IPS-11a (cell line): Measurements from ENCODE around the gene RAB31.
"Not testable (repeated sequence)": the region's sequence is repeated elsewhere in the genome, so short reads cannot be mapped to it uniquely, and the experiment has no call there.

Experiments
- H3K4me3 ChIP-seq: one replicate; pipeline ENCODE4 v1.5.1; 2013; ENCODE audit warnings: low read depth, low read length, control low read depth

Gene RAB31

DNA sequence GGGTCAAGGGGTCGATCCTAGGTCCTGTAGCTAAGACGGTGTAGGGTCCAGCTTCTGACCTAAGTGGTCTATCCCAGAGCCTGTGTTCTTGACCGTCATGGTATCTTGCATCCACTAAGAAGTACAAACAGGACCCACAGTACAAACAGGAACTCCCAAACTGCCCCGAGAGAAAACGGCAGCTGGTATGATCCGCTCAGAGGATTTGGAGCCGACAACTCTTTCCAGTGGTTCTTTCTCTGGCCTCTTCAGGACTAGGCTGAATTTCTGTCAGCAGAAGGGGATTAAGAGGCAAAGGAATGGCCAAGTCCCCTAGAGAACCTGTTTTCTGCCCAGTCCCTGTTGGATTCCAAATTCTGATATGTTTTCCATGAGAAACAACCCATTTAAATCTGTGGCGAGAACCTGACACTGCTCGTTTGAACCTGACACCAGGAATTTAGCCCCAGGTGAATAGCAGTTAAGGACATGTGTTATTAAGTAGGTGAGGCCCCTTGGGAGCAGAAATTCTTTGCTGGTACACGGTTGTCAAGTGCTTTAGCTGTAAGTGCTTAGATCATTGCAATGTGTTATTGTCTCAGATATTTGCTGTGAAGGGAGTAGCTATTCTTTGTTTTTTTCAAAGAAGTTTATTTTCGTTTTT, 127.1 kb downstream of the RAB31 start:
- H3K4me3 ChIP-seq, result no peak overlapping the region

DNA sequence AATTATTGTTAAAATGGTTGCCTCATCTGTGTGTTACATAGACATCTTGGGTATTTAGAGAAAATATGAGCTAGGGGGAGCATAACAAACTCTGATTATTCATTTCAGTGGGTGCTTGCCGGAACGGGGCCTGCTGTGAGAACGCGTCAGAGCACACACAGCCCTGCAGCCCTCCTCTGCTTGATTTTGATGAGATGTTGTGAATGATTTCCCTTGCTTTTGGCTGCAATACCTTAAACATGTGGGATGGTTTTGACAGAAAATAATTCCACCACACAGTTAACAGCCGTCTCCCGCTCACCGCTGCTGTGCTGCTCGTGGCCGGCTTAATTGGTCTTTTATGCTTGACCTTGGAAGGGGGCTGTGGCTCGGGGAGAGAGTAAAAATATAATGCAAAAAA, 127.7 kb downstream of the RAB31 start:
- no peak overlapping the region for H3K4me3 ChIP-seq

DNA sequence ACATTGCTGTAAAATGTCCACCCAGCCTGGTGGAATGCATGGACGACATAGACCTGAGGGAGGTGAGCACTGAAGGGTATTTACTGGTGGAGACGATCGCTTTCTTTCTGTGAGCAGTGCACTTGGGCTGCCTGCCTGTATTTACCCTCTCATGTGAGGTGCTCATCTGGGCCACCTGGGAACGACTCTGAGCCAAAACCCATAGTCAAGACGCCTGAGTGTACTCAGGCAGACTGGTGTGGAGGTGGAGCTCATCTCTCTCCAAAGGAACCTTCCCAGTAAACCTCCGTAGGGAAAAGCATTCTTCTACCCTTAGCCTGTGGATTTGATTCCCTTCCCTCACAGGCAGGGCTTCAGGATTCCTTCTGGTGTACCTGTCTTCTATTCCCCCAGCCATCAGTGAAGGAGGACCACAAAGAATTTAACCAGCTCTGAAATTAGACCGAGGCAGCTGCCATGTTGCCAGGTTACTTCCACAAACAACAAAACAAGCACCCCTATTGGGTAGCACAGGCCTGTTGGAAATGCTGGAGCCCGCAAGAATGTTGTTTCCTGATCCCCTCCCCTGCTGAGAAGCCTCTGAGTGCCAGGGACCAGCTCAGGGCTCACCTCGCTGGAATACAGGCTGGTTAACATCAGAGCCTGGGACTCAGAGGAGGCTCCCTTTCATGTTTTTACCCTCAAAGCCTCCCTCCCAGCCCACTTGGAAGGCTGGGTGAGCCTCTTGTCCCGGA, 130.2 kb downstream of the RAB31 start:
- no peak overlapping the region for H3K4me3 ChIP-seq

DNA sequence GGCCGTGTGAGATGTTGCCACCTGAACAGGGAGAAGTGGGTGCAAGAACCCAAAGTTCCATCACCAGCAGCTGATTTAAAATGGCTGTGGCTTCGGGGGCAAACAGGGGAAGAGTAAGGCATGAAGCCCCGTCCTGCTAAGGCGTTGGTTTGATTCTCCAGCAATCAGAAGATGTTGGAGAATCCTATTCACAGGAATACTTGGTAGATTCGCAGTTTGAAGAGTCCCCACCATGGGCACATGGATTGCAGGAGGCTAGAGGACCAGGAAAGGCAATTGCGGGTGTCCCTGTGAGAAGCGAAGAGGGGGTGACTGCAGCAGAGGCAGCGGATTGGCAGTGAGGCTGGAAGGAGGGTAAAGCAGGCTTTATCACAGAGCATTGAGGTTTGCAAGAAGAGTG, 131.1 kb downstream of the RAB31 start:
- no peak overlapping the region for H3K4me3 ChIP-seq

DNA sequence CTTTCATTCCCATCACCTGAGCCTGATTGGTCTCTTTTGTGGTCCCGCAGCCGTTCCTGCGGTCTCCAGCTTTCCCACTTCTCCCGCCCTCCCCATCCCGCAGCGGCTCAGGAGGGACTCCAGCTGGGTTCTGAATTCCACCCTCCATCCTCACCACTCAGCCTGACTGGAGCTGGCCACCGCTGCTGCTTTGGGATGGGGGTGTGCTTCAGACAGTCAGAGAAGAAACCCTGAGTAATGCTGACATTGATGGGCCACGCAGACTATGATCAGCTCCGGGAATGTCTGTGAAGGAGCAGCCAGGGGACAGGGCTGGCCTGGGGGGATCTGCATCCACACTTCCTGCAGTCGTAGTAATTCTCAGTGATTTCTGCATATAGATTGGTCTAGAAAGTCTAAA, 131.8 kb downstream of the RAB31 start:
- H3K4me3 ChIP-seq, result no peak overlapping the region

DNA sequence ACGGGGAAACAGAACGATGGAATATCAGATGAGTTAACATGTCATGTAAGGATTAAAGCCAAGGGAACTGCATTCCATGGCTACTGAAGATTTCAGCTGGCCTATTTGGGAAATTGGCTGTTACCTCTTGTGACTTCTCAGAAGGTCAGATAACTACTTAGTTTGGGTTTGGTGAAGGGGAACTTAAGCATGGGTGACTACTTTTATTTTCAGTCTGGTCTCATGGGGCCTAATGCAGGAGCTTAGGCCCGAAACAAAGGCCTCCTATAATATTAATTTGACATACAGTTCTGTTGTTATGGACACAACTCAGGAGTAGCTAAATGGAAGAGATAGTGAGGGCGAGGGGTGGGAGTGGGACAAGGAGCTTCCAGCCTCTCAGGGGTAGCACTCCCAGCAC, 133.7 kb downstream of the RAB31 start:
- no peak overlapping the region for H3K4me3 ChIP-seq

DNA sequence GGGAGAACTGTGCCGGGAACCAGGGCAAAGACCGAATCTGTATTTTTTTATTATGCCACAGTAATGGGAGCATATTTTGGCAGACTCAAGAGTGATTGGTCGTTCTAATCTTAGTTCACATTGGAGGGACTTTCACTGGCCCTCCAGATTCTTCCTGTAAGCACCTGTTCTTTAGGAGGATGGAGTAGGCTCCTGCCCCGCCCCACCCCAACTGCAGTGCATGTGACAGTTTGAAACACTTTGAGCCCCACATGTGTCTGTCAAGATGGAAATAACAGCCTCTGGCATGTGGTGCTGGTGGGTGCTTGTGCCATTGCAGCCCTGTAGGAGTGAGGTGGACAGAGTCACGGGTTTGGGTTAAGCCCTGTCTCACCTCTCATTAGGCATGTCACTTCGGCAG, 134.3 kb downstream of the RAB31 start:
- H3K4me3 ChIP-seq, result no peak overlapping the region

DNA sequence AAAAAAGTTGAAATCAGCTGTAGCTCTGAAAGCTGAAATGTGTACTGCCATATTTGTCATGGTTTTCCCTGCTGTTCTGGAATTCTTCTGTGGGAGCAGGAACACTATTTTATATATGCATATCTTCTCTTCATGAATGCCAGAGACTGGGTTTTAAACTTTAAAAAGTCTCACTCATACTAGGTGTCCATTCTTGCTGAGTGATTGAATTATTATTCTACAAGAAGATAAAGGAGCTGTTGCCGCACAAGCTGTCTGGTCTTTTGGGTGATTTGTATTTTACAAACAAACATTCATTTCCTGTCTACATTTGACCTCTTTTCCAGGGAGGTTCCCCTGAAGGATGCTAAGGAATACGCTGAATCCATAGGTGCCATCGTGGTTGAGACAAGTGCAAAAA, 137.2 kb downstream of the RAB31 start:
- no peak overlapping the region for H3K4me3 ChIP-seq

DNA sequence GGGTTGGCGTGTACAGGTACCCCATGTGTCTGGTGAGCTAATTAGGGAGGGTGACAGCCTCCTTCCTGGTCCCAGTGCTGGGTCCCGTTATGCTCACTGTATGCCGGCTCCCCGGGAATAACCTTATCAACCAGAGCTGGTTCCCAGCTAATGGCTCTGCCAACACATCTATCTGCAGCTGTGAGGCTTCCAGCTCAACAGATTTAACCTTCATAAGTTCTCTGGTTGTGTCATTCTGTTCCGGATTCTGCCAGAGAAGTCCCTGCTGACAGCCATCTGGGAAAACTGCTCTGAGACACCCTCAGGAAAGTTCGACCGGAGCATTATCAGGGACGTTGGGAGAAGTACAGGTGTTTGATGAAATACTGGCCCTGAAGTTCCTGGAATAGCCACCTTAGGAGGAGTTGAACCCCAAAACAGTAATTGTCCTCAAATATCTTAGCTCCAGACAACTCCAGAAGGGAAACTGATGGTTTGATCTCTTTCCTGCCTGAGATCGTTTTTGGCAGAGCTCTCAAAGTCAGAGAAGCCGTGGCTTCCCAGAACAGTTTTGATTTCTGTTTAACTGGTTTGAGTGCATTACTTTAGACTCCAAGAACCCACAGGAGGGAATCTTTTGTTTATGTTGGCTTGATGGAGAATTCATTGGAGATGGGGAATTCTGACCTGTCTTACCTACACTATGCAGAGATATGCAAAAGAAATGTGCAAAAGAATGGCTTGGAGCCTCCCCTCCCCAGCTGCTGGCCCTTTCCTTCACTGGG, 138.2 kb downstream of the RAB31 start:
- H3K4me3 ChIP-seq, result no peak overlapping the region

DNA sequence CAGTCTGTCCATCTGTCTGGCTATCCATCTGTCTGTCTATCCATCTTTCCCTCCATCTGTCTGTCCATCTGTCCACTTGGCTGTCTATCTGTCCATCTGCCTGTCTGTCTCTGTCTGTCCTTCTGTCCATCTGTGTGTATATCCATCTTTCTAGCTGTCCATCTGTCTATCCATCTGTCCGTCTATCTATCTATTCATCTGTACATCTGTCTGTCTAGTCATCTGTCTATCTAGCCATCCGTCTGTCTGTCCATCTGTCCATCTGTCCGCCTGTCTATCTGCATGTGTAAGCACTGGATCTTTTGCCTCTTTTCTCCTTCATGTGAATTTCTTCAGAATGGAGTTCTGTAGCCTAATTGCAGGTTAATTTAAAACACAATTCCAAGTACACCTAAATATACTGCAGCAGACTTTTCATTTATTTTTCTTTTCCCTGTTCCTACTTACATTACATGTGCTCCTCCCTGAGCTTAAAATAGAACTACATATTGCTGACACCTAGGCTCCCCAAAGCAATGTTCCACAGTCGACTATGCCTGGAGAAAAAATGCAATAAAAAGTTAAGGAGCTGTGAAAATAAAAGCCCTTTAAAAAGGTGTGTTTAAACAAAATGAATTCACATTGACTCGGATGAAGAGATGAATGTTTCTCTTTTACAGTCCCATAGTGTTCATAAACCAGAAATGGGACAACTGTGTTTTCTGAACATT, 140.2 kb downstream of the RAB31 start:
- no peak overlapping the region for H3K4me3 ChIP-seq

DNA sequence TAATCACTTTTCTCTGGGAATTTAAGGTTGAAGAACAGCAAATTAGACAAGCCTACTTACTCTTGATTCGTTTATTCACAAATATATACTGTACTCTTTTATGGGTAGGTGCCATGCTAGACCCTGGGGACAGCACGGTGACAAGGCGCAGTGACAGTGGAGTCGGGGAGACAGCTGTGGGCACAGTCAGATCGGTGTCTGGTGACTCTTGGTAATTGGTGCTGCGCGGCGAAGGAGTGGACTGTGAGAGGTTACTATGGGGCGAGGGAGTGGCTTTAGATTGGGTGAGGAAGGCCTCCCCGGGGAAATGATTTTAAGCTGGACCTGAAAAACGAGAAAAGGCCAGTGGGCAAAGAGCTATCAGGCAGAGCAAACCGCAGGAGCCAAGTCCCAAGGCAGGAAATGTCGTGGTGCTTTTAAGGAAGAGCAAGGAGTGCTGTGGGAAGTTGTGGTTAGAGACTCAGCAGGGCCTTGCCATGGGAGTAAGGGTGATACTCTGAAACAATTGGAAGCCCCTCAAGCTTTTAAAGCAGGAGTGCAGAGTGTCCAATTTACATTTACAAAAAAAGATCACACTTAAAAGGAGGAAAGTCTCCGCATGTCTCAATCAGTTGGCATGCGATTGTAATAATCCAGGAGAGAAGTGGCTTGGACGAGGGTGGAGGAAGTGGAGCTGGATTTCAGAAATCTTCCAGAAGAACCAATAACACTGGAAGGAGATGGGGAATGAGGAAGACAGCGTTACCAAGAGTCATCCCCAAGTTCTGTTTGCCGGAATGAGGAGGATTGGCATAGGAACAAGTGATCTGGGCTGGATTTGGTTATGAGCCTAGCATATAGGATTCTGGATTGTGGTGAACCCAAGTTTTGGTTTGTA, 141.5 kb downstream of the RAB31 start:
- no peak overlapping the region for H3K4me3 ChIP-seq

DNA sequence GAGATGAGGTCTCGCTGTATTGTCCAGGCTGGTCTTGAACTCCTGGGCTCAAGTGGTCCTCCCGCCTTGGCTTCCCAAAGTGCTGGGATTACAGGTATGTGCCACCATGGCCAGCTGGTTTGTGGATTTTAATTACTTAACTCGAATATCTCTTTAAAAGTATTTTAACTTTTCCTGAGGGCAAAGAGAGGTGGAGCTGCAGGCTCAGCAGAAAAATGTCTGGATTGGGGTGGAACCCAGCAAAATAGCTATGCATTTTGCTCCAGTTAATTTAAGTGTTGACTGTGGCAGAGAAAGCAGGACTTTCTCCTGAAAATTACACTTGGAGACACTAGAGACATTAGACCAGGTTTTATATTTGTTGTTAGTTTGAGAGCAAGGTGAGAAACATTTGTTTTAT, 142.2 kb downstream of the RAB31 start:
- no peak overlapping the region for H3K4me3 ChIP-seq

DNA sequence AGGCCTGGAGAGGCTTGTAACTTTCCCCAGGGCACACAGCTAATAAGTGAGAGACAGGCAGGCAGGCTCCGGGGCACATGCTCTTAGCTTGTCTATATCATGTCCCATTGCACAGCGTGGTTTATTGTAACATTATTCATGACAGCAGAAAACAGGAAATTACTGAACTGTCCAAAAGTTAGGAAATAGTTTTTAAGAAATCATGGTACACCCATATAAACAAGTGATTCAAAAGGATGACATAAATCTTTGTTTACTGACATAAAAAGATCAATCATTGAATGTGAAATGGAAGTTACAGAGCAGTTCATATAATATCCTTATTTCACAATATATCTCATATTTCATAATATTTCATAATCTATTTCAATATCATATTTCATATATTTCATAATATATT, 143.4 kb downstream of the RAB31 start:
- no peak overlapping the region for H3K4me3 ChIP-seq

DNA sequence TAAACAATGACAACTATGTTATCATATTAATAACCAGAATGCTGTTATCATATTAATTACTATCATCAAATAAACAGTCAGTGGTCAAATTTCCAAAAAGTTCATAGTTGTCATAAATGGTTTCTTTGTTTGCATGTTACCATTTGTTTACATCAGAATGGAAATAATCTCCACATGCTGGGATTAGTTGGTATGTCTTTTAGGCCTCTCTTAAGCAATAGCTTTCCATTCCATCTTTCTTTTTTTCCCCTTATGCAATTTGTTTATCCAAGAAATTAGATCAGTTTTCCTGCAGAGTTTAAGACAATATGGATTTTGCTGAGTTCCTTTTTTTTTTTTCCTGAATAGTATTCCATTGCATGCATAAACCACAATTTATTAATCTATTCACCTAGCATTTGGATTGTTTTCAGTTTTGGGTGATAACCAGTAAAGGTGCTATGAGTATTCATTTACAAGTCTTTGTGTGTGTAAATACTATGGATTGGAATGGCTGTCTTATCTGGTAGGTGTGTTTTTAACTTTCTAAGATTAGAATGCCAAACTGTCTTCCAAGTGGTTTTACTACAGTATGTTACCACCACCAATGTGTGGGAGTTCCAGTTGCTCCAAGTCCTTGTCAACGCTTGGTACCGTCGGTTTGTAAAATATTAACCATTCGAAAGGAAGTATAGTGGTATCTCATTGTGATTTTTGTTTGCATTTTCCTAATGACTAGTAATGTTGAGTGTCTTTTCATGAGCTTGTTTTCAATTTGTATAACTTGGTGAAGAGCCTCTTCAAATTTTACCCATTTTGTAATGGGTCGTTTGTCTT, 144.4 kb downstream of the RAB31 start:
- H3K4me3 ChIP-seq, result no peak overlapping the region

DNA sequence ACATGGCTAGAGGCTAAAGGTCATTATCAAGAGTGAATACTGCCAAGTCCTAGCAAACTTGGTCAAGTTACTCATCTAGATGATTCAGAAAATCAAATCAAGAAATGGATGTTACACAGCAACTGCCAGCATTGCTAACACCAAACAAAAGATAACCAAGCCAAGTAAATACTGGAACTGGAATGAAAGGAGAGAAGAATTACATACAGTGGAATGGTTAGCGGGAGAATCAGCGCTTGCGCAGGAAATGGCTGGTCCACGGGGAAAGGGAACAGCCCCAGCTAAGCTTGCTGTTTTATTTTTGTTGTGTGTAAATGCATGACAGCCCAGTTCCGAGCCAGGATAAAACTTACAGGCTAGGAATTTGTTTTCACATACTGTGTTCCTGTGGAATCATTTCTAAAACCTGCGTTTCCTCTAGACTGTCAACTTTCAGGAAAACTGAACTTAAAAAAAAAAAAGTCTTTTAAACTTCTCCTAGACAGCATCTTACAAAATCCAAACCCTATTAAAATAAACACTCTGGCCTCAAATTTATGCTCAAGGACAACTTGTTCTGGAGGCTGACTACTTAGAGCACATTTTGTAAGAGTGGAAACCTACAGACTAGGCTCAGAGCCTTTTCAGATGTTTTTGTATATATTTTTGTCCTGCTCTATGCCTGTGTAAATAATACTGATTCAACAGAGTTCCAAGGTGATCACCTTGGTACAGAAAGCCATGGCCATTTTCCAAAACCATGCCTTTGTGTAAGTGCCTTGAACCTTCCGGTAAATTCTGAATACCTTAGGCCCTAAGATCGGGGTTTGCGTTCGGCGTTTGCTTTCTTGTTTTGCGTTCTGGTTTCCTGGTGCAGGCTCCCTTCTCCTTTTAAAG, 146.9 kb downstream of the RAB31 start:
- H3K4me3 ChIP-seq, result no peak overlapping the region

DNA sequence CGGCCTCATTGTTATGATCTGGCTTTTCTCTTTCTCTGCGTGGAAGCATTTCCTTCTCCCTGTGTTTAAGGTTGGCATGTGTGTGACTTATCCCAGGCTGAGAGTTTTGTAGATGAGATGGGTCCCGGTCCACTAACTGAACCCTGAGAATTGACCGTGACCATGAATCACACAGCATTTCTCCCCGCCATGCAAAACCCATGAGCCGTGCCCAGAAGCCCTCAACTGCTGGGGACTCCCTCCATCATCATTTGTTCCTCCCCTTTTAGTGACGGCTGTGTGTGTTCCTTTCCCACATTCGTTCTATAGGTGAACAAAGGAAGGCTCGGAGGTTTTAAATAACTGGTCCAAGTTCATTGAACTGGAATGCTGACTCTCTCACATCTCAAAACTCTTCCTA, 147.6 kb downstream of the RAB31 start:
- no peak overlapping the region for H3K4me3 ChIP-seq

DNA sequence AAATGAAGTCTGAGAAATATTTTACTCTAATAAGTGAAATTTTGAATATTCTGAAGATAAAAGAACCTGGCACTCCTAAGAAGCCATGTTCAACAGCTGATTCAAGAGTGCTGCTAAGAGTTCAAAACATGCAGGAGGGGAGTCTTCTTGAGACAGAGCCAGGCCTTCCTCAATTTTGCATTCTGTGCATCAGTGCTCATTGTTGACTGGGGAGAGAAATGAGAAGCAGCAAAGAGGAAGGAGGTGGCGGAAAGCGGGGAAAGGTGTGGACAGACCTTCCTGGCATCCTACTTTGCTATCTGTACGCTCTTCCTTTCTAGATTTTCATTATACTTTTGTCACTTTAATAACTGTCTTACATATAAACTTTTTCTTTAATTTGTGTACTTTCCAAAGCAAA, 148.0 kb downstream of the RAB31 start:
- no peak overlapping the region for H3K4me3 ChIP-seq

DNA sequence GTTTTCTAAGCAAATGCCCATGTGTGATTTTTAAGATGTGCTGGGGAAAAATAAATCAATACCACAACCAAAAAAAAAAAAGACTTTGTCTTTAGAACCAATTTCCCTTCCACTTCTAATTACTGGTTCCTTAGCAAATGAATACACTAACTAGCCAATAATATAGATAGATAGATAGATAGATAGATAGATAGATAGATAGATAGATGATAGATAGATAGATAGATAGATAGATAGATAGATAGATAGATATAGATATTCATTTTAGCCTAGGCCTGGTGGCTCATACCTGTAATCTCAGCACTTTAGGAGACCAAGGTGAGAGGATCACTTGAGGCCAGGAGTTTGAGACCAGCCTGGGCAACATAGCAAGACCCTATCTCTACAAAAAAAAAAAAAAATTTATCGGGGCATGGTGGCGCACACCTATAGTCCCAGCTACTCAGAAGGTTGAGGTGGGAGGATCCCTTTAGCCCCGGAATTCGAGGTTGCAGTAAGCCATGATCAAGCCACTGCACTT, 149.4 kb downstream of the RAB31 start:
- not testable (repeated sequence) for H3K4me3 ChIP-seq

DNA sequence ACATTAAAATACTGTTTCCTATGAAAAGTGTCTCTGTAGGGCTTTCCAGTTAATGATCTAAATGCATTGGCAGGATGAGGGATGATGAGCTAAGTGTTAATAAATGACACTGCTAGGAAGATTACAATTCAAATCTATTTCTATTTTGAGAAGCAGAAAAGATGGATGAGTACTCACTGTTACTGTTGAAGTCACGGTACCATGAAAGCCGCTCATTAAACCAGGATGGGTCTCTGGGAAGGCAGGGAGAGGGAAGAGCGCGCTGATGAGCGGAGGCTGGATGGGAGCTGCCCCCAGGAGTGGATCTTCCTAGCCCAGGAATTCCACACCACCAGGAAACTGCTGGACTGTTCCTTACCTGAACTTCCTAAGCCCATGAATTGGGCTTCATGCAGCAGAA, 150.5 kb downstream of the RAB31 start:
- H3K4me3 ChIP-seq, result no peak overlapping the region
